Activated CD4-positive, alpha-beta T cell treated with anti-CD3 and anti-CD28 coated beads for 24 hours (primary cell): ENCODE data around the gene OCA2.

Experiments
- DNase-seq, 2 donors: peaks; one replicate each; pipeline ENCODE4 v3.0.0-alpha.2; 2020; ENCODE audit warnings: low read depth in 2 of 2

The OCA2 gene

DNA sequence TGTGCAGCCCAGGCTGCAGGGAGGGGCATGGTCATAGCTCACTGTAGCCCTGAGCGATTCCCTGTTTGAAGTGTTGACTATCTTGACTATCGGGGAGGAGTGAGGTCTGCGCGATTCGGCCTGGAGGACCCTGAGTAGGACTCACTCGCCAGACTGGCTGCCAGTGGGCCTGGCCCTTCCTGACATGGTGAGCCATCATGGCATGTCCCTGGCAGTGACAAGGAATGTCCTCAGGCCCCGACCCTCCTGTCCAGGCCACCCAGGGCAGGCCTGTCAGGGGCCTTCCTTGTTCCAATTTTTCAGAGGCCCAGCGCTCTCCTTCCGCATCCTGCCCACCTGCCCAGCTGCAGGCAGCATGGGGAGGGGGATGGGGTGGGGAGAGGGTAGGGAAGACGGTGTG lies 5.2 kb upstream of the OCA2 start:
- DNase-seq = no peak

DNA sequence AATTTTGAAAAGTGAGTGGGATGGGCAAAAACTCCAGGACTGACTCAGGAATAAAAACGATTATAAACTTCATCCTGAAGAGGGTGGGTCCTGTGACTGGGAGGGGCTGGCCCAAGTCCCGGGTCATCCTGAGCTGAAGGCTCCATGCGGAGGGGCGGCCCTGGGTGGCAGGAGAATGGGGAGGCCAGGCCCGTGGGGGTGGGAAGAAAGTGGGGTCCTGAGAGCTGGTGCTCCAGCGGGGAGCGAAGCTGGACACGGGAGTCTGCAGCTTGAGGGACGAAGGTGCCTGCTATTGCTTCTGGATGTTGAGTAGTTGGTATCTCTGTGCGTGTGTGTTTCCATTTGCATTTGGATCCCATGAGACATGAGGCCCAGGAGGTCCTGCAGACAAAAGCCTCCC lies 4.7 kb upstream of the OCA2 start:
- DNase-seq = no peak

DNA sequence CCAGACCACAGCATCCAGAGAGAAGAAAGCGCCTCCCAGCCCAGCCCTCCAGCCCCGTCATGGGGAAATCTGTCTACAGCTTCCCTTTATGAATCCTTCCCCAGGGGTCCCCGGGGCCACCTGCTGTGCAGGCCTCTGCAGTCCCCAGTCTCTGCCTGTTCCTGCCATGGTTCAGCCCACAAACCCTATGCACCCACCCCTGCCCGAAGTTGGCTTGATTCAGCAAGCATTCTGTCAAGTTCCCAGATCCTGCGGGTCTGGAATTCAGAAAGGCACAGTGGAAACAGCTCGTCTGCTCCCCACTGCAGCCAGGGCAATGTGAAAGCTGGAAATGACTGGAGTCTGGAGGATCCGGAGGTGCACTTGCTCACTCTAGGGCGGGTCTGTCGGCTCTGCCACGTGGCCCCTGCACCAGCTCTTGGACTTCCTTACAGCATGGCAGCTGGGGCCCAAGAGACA lies 2.9 kb upstream of the OCA2 start:
- no peak for DNase-seq

GRCh38 chr15:28101201-28101600 lies 2.1 kb upstream of the OCA2 start:
- DNase-seq = no peak

DNA sequence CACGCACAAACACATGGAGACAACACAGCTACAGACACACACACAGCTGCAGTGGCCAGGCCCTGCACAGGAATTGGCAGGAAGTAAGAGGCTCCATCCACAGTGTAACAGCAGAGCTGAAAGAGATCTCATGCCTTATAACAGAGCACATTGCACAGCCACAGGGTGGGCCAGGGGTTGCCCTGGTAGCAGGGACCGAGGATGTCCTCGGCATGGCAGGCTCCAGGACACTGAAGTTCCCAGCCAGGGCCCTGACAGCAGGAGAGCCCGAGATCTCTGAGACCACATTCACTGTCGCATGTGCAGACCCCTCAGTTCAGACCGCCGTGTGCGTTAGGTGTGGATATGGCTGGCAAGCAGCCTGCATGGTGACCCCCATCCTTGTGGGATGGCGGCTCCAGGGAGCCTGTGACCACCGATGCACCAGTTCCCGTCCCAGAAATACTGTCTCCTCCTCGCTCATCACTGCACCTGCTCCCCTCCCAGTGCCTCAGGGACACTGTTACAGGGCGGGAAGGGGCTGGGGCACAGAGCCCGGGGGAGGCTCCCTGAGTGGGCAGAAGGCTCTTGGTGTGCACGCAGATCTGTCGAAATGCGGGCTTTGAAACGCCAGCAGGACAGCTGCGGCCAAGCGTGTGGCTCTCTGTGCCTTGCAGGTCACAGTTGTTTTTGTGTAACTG lies 1.5 kb upstream of the OCA2 start:
- DNase-seq = no peak

- no peak for DNase-seq
These were observed 533 bp upstream of the OCA2 start for GRCh38 chr15:28099555-28100140.

- DNase-seq = no peak
These were observed 752 bp downstream of the OCA2 start for GRCh38 chr15:28098360-28098765.

- DNase-seq = no peak
These were observed 1.3 kb downstream of the OCA2 start for GRCh38 chr15:28097656-28098359.

DNA sequence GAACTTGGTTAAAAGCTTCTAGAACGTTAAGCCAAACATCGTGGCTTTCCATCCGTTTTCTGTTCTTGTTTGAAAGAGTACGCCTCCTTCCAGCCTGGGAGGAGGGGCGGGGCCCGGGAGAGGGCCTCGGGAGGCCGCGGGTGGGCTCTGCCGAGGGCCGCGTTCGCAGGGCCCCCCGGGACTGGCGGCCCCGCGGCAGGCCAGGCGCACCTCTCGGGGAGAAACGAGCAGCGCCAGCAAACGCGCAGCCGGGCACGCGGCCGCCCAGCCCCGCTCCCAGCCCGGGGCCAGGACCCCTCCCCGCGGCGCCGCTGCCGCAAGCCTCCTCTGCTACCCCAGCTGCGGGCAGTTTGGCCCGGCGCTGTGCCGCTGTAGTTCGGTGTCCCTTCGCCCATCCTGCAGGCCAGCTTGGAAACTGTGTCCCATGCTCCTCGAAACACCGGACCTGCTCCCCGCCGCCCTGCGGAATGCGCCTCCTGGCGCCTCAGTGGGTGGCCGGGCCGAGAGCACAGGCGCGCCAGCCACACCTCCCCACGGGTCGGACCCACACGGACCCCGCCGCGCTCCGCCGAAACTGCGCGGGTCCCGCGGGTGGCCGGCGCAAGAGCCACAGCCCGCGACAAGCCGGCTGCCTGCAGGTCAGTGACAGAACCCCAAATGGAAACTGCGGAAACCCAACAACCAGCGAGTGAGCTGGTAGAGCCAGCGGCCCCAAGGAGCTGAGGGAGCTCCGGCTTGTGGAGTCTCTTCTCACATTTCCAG lies 2.3 kb downstream of the OCA2 start:
- DNase-seq = no peak

GRCh38 chr15:28096411-28096669 lies 2.8 kb downstream of the OCA2 start:
- DNase-seq = no peak

GRCh38 chr15:28094732-28095521 lies 4.2 kb downstream of the OCA2 start:
- DNase-seq = no peak

DNA sequence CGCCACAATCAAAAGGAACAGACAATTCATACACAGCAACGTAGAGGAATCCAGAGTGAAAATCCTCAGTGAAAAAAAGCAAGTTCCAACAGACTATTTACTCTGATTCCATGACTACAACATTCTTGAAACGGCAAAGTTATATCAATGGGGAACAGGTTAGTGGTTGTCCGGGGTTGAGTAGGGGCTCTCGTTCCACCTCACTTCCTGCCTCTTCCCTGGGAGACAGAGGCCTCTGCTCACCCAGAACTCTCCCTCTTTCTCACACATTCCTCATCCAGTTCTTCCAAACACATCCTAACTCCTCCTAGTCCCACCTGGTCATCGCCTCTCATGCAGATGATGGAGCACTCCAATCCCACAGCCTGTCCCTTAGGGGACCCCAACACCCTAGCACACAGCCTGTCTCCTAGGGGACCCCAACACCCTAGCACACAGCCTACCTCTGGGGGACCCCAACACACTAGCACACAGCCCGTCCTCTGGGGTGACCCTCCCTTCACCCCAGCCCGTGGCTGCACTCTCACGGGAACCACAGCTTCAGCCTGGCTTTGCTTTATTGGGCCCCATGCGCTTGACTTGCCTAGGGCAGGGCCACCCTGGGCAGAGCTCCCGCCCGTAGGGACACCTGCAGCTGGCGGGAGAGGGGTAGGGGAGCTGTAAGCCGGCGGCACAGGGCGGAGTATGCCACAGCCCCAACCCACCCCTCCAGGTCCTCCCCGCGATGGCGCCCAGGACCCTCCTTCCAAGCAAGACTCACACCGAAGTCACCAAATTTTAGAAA lies 5.2 kb downstream of the OCA2 start:
- DNase-seq = no peak

- no peak for DNase-seq
These were observed 7.8 kb downstream of the OCA2 start for GRCh38 chr15:28091313-28091712.

- peak in 1 of 2 donors; percentile 37 for DNase-seq
These were observed 12.9 kb downstream of the OCA2 start for GRCh38 chr15:28086175-28086703.

DNA sequence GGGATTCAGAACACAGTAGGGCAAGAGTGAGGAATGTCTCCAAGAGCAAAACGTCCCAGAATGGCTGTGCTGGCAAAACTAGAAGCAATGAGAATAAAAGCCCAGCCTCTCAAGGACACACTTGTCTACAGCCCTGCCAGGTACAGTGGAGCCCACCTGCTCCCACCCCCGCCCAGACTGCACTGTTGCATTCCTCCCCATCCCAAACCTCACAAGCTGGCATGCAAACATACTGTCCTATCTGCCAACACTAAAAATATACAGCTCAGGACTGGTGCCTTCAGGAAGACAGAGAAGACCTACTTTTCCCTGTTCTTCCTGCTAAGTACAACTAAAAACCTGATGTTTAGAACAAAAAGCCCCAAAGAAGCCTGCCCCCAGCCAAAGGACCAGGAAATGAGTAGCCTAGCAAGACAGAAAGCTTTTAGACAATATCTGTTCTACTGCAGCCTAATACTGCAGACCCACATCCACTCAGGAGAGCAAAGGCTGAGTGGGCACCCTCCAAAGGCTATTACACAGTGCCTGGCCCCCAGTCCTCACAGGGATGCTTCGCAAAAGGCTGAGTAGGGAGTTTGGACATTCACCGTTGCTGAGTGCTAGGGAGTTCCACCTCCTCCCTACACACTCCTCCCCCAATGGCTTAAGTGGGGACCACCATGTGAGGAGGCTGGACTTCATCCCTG lies 13.5 kb downstream of the OCA2 start:
- DNase-seq = no peak

DNA sequence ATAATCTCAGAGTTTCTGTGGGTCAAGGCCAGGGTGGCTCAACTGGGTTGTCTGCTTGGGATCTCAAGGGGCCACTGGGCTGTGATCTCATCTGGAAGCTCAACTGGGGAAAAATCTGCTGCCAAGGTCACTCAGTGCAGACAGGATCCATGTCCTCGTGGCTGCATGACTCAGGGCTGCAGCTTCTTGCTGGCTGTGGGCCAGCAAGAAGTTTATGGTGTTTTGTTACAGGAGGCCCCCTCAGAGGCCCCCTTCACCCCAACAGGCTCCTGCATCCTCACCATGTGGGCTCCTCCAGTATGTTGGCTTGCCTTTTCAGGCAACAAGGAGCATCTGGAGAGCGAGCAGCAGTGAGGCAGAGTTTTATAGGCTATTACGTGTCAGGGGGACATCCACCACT lies 14.6 kb downstream of the OCA2 start:
- DNase-seq = no peak

DNA sequence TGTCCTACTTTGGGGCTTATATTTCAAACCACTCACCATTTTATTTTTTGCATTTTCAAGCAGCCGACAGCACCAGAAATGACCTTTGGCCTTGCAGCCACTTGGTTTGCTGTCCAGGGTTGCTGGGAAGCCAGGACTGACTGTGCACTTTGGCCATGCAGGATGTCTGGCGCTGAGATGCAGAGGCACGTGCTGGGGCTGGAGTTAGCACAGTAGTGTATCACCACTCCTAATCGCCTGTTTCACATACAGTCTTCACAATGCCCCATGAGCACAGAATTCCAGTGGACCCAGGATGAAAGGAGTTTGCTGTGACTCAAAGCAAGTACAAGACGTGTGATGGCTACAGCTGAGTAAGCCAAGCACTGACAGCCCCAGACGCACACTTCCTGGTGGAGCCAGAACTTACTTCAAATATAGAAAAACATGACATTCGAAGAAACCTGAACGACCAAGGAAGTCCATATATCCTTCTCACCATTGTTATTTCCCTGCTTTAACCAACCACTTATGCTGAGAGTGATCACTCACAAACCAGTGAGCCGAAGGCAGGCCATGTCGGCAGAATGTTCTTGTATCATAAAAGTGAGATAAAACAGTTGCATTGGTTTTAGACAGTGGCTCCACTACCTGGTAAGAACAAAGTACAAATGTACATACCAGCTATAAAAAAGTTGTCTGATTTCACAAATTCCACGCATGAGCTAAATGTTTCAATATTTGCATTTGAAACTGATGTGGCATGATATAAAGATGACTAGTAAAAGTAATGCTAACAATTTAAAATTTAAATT lies 16.0 kb downstream of the OCA2 start:
- DNase-seq = no peak

- no peak for DNase-seq
These were observed 17.5 kb downstream of the OCA2 start for GRCh38 chr15:28081594-28081993.

DNA sequence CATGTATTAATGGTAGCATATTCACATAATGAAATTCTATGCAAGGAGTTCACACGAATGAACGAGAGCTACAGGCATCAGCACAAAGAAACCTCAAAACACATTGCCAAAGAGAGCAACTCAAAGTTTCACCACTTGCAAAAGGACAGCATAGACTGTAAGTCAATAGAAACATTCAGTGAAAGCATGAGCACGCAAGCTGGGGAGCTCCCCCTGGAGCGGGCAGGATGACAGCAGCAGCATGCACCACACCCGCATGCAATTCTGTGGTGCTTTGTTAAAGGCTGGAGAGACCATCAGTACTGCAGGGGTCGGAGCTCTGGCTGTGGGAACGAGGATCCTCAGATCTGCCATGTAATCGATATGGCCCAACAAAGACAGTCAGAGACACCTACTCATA lies 18.7 kb downstream of the OCA2 start:
- DNase-seq = no peak
